Dendritic cell treated with granulocyte-macrophage colony-stimulating factor and Interleukin-4, amounts not matched to agents 40 ng/mL and 50 ng/mL, for 4 days (primary cell): ENCODE measurements around the gene ABHD17B.

Experiments
- H3K27ac Mint-ChIP-seq: one replicate; pipeline ENCODE4 v1.8.0; 2022; ENCODE audit warnings: mild to moderate bottlenecking, mixed read lengths
- H3K27me3 Mint-ChIP-seq: one replicate; pipeline ENCODE4 v1.8.0; 2022; ENCODE audit warnings: mild to moderate bottlenecking, mixed read lengths
- H3K36me3 Mint-ChIP-seq: one replicate; pipeline ENCODE4 v1.8.0; 2022; ENCODE audit warnings: low read depth, mixed read lengths
- H3K4me1 Mint-ChIP-seq: one replicate; pipeline ENCODE4 v1.8.0; 2022; ENCODE audit warnings: low read depth, mixed read lengths
- H3K4me3 Mint-ChIP-seq: one replicate; pipeline ENCODE4 v1.8.0; 2022; ENCODE audit warnings: mild to moderate bottlenecking, moderate library complexity, mixed read lengths
- H3K9me3 Mint-ChIP-seq: one replicate; pipeline ENCODE4 v1.8.0; 2022; ENCODE audit warnings: mixed read lengths
- intact Hi-C: fragments of 100-400 bp; cut with micrococcal nuclease; formaldehyde crosslinking; loops from one replicate; pipeline ENCODE4 v1.15.0; 2022

Gene ABHD17B

DNA sequence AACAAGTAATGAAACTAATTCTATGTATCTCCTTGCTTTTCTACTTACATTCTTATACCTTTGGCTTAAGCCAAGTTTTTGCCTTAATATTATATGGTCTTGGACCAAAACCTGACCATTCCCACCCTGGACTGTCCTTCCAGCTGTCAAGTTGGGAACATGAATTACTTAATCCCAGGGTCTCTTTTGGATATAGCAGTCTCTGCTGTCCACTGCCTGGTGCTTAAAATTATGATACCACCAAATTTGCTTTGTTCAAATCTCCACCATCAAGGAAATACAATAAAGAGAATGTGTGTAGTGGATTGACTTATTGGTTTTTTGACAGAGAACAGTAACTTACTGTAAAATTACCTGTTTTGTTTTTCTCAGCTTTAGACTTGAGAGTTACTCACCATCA is 66.2 kb downstream of the ABHD17B start:
- no peaks in the 10 kb centered on the region for H3K27me3 Mint-ChIP-seq
- H3K27ac Mint-ChIP-seq = no peak overlapping the region
- intact Hi-C loops = no loop called here
- no peak overlapping the region for H3K4me3 Mint-ChIP-seq
- H3K4me1 Mint-ChIP-seq = no peaks in the 10 kb centered on the region
- H3K9me3 Mint-ChIP-seq = no peaks in the 10 kb centered on the region
- no peaks in the 10 kb centered on the region for H3K36me3 Mint-ChIP-seq

DNA sequence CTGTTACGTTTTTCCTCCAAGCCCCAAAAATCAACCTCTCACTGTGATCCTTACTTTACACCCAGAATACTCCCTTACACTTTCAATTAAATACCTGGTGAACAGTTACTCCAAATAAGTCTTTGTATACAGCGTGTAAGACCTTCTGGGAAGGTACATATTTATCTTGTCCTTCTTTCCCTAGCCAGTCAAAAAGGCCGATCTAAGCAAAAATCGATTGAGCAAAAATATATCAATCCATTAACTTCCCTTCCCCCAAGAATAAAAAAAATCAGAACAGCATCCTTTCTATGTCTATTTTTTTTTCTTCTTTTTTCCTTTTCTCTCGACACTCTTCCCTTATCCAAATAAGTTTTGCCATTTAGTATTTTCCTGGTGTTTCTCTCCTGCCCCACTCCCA is 71.3 kb downstream of the ABHD17B start:
- peaks cover 9% of the 10 kb centered on the region for H3K4me1 Mint-ChIP-seq
- intact Hi-C loops = no loop called here

DNA sequence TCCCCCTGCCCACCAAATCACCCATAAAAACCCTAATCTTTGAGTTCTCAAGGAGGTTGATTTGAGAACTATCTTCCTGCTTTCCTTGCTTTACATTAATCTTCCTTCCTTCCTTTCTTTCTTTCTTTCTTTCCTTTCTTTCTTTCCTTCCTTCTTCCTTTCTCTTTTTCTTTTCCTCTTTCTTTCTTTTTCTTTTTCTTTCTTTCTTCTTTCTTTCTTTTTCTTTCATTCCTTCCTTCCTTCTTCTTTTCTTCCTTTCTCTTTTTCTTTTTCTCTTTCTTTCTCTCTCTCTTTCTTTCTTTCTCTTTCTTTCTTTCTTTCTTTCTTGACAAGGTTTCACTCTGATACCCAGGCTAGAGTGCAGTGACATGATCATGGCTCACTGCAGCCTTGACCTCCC is 75.4 kb downstream of the ABHD17B start:
- Mint-ChIP-seq H3K36me3 (no peaks in the 10 kb centered on the region), H3K27me3 (no peaks in the 10 kb centered on the region), H3K27ac (no peak overlapping the region), H3K4me1 (peaks cover 9% of the 10 kb centered on the region), H3K4me3 (no peak overlapping the region), H3K9me3 (peaks cover 16% of the 10 kb centered on the region)
- intact Hi-C loops = no loop called here

More for the DNA sequence above, 71.3 kb downstream of the ABHD17B start:
- H3K27me3 Mint-ChIP-seq = no peaks in the 10 kb centered on the region
- H3K36me3 Mint-ChIP-seq = no peaks in the 10 kb centered on the region
- H3K27ac Mint-ChIP-seq = no peak overlapping the region
- peaks cover 14% of the 10 kb centered on the region for H3K9me3 Mint-ChIP-seq
- no peak overlapping the region for H3K4me3 Mint-ChIP-seq

DNA sequence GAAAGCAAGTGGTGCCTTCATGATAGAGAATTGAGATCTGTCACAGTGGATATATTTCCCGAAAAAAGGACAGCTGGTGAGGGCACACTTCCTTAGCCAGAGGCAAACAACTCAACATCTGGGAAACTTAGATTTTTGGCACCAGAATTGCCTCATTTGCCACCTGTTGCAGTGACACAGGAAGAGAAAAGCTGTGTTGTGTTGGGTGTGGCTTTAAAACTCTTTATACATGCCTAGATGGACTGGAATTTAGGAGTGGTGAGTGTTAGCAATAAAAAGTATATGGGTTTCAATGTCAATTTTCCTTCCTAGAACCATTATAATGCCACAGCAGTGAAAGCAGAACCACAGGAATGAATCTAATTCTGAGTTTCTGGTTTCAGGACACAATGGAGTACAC is 80.1 kb downstream of the ABHD17B start:
- Mint-ChIP-seq H3K4me1 (peaks cover 8% of the 10 kb centered on the region), H3K27me3 (no peaks in the 10 kb centered on the region), H3K27ac (no peak overlapping the region), H3K36me3 (no peaks in the 10 kb centered on the region), H3K9me3 (peaks cover 15% of the 10 kb centered on the region), H3K4me3 (no peak overlapping the region)
- intact Hi-C loops = no loop called here

DNA sequence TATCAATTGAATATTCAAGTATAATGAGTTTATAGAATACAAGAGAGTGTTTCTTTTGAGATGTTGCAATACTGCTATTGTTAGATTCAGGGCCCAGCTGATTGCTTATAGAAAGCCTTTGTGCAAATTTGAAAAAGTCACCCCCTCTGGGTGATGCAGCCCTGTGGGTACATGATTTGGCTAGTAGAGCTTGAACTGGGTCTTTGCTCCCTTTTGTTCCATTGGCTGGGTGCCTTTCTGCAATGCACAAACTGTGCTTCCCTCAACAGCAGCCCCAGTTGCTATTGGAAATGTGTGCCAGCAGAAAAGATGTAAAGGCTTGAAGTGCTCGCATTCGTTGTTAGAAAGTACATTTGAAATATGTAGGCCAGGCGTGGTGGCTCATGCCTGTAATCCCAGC is 80.8 kb downstream of the ABHD17B start:
- Mint-ChIP-seq H3K4me1 (peaks cover under 1% of the 10 kb centered on the region), H3K4me3 (no peak overlapping the region), H3K36me3 (no peaks in the 10 kb centered on the region), H3K9me3 (peaks cover 7% of the 10 kb centered on the region), H3K27me3 (no peaks in the 10 kb centered on the region), H3K27ac (no peak overlapping the region)
- intact Hi-C loops = no loop called here

DNA sequence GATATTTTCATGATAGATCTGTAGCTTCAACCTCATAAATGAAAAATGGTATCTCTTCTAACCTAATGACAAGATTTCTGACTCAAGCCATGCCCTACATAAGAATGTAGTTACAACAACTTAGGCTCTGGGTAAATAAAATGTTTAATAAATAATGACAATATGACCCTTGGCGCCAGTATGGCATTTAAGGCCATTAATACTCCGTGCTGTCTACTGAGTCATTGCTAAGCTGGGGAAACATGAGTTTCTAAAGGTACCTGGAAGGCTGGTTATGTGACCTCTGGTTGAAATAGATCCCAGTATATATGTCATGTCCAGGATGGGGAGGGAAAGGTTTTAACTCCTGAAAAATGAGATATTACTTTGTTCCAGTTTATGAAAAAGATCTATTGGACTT is 84.7 kb downstream of the ABHD17B start:
- Mint-ChIP-seq H3K9me3 (no peaks in the 10 kb centered on the region), H3K36me3 (no peaks in the 10 kb centered on the region), H3K4me3 (no peak overlapping the region), H3K27me3 (peaks cover 1% of the 10 kb centered on the region), H3K4me1 (peaks cover 9% of the 10 kb centered on the region), H3K27ac (no peak overlapping the region)
- intact Hi-C loops = no loop called here

DNA sequence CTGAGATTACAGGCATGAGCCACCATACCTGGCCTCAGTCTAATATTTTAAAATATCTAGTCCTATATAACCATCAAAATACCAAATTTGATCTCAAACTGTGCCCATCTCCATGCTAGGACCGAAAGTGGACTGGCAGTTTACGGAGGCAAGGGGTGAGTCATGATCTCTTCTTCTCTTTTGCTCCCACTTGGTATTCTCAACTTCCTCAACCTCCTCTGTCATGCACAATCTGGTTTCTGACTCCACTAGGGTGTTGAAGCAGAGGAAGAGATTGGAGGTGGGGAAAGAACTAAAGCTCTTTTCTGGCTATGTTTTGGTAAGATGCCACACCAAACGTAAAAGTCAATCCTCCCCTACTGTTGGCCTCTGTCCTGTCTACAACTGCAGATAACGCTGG is 86.7 kb downstream of the ABHD17B start:
- Mint-ChIP-seq H3K4me3 (no peak overlapping the region), H3K9me3 (no peaks in the 10 kb centered on the region), H3K36me3 (no peaks in the 10 kb centered on the region), H3K27ac (no peak overlapping the region), H3K4me1 (peaks cover 9% of the 10 kb centered on the region), H3K27me3 (peaks cover 1% of the 10 kb centered on the region)
- intact Hi-C loops = loop anchor here (5.0 kb wide), 1 partner anchor 88 kb away; the partner anchor contains the start of genes ABHD17B and C9orf85

DNA sequence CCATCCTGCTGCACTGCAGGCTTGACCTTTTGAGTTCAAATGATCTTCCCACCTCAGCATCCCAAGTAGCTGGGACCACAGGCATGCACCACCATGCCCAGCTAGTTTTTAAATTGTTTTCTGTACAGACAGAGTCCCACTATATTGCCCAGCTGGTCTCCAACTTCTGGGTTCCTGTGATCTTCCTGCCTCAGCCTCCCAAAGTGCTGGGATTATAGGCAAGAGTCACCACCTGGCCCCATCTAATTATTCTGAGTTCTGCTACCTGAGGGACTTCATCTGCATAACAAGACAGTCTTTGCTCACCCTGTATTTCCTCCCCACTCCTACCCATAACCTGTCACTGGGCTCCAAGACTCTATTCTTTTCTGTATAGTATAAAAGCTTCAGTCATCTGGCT is 88.1 kb downstream of the ABHD17B start:
- Mint-ChIP-seq H3K4me3 (no peak overlapping the region), H3K36me3 (no peaks in the 10 kb centered on the region), H3K4me1 (peaks cover 9% of the 10 kb centered on the region), H3K9me3 (no peaks in the 10 kb centered on the region), H3K27me3 (peaks cover 1% of the 10 kb centered on the region), H3K27ac (no peak overlapping the region)
- intact Hi-C loops = loop anchor here (5.0 kb wide), 1 partner anchor 89 kb away; the partner anchor contains the start of genes ABHD17B and C9orf85

DNA sequence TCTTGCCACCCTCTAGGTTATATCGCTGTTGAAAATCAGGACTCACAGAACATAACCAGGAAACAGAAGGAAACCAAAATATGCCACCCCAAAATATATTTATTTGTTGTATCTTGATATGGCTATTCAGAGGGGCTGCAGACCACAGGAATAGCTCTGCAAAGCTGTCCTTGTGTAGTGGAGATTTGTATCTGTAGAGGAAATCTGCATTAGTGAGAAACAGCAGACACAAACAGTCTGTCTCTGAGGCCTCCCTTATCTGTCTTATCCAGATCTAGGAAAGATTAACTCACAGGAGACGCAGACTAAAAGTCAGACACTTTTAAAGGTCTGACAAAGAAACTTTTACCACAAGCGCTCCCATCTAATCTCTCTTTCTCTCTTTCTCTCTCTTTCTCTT is 88.5 kb downstream of the ABHD17B start:
- Mint-ChIP-seq H3K4me3 (no peak overlapping the region), H3K27me3 (peaks cover 3% of the 10 kb centered on the region), H3K36me3 (no peaks in the 10 kb centered on the region), H3K27ac (no peak overlapping the region), H3K4me1 (peaks cover 10% of the 10 kb centered on the region), H3K9me3 (no peaks in the 10 kb centered on the region)
- intact Hi-C loops = loop anchor here (5.0 kb wide), 1 partner anchor 90 kb away; the partner anchor contains the start of genes ABHD17B and C9orf85

DNA sequence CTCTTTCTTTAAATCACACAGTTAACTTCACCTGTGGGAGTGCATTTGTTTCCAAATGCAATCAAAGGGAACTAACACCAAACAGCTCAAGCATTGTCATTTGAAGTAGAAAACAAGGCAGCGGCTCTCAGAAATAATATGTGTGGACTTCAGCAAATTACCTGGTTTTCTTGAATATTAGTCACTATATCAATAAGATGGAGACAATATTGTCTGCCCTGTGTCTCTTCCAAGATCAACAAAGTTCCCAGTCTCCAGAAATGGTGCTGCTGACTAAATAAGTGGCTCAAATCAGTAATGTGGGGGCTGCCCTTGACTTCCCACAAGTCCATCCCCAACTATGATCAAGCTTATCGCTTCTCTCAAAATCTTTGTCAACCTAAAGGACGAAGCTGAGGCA is 89.6 kb downstream of the ABHD17B start:
- no peak overlapping the region for H3K4me3 Mint-ChIP-seq

DNA sequence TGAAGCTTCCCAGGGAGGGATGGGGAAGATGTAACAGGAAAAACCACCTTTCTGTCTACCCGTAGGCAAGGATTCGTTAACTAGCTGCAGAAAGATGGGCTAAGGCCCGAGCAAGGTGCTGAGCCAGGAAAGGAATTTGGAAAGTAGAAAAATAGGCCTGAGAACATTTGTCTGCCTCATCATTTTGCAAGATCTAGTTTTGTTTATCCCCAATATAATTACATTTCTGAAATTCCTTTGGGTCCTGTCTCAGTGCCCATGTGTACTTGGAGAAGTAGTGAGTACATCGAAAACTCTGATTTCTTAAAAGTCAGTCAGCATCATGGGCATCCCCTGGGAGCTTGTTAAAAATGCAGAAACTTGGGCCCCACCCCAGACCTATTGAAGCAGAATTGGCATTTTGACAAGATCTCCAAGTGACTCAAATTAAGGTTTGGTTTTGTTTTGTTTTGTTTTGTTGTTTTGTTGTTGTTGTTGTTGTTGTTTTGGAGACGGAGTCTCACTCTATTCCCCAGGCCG is 90.5 kb downstream of the ABHD17B start:
- no peaks in the 10 kb centered on the region for H3K36me3 Mint-ChIP-seq
- intact Hi-C loops = loop anchor here (5.0 kb wide), 1 partner anchor 92 kb away; the partner anchor contains the start of genes ABHD17B and C9orf85
- no peak overlapping the region for H3K27ac Mint-ChIP-seq
- H3K4me3 Mint-ChIP-seq = no peak overlapping the region
- no peaks in the 10 kb centered on the region for H3K9me3 Mint-ChIP-seq
- peaks cover 5% of the 10 kb centered on the region for H3K27me3 Mint-ChIP-seq
- peaks cover 17% of the 10 kb centered on the region for H3K4me1 Mint-ChIP-seq

More for the DNA sequence above, 89.6 kb downstream of the ABHD17B start:
- no peak overlapping the region for H3K27ac Mint-ChIP-seq
- H3K36me3 Mint-ChIP-seq = no peaks in the 10 kb centered on the region
- H3K9me3 Mint-ChIP-seq = no peaks in the 10 kb centered on the region
- intact Hi-C loops = loop anchor here (5.0 kb wide), 1 partner anchor 91 kb away; the partner anchor contains the start of genes ABHD17B and C9orf85
- H3K27me3 Mint-ChIP-seq = peaks cover 5% of the 10 kb centered on the region
- peaks cover 17% of the 10 kb centered on the region for H3K4me1 Mint-ChIP-seq

DNA sequence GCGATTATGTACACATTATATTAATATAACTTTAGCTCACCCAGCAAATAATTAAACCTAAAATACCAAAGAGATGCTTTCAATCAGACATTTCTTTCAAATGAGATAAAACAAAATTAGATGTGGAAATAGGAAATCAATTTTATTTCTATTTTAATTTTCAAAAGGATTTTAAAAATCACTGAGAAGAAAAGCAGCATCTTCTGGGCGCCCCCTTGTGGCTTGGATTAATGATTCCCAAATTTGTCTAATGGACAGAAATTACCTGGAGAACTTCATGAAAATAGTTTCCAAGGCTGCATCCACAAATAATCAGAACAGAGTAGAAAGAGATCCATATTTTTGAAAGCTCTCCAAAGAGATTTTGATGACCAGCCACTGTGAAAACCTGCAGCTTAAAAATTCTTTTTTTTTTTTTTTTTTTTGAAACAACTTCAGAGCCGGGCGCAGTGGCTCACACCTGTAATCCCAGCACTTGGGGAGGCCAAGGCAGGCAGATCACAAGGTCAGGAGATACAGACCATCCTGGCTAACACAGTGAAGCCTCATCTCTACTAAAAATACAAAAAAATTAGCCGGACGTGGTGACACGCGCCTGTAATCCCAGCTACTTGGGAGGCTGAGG is 91.8 kb downstream of the ABHD17B start:
- H3K27me3 Mint-ChIP-seq = peaks cover 5% of the 10 kb centered on the region
- H3K27ac Mint-ChIP-seq = no peak overlapping the region
- H3K36me3 Mint-ChIP-seq = no peaks in the 10 kb centered on the region
- no peaks in the 10 kb centered on the region for H3K9me3 Mint-ChIP-seq
- intact Hi-C loops = loop anchor here (2.0 kb wide), 1 partner anchor 534 kb away; no protein-coding TSS in a partner anchor
- peaks cover 10% of the 10 kb centered on the region for H3K4me1 Mint-ChIP-seq
- H3K4me3 Mint-ChIP-seq = no peak overlapping the region

DNA sequence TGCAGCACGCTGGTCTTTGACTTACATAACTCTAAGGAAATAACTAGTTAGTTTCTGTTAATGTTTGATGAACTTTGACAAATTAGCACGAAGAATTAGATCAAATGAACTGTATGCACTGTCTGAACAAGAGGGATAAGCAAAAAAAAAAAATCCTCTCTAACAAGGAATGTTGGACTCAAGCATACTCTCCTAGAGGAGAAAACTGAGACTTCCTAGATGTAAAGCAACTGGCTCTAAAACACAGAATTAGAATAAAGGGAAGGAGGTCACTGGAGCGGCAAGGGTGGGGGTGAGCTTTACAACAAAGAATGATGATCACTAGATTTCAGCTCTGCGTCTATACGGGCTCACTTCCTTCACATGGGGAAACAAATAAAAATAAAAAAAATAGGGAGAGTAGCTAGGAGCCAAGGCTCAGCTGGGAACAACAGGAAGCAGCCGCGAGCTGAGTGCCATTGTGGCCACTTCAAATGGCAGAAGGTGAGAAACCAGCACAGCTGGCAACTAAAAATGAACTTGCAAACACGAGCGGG is 94.0 kb downstream of the ABHD17B start:
- H3K27ac Mint-ChIP-seq = no peak overlapping the region
- peaks cover 4% of the 10 kb centered on the region for H3K27me3 Mint-ChIP-seq
- intact Hi-C loops = no loop called here
- no peaks in the 10 kb centered on the region for H3K36me3 Mint-ChIP-seq
- no peak overlapping the region for H3K4me3 Mint-ChIP-seq
- peaks cover 8% of the 10 kb centered on the region for H3K4me1 Mint-ChIP-seq
- H3K9me3 Mint-ChIP-seq = no peaks in the 10 kb centered on the region
